NCI-H748 (cell line): Measurements from ENCODE around the gene IGSF11.

Source experiments
- DNase-seq: peaks from one replicate; lab custom pipeline; 2025; ENCODE audit not compliant: unreplicated experiment; lab: John Stamatoyannopoulos, UW

Gene IGSF11

GRCh38 chr3:118951089-118951488, 83.6 kb downstream of the IGSF11 start:
- no peak for DNase-seq

GRCh38 chr3:118949113-118949760, 85.4 kb downstream of the IGSF11 start:
- no peak for DNase-seq

GRCh38 chr3:118948146-118948545, 86.5 kb downstream of the IGSF11 start:
- DNase-seq: no peak

GRCh38 chr3:118946449-118946848, 88.2 kb downstream of the IGSF11 start:
- no peak for DNase-seq

GRCh38 chr3:118945834-118946233, 88.8 kb downstream of the IGSF11 start:
- DNase-seq: no peak

GRCh38 chr3:118943597-118943996, 91.0 kb downstream of the IGSF11 start:
- peak; percentile 10 for DNase-seq

- no peak for DNase-seq
Measured at GRCh38 chr3:118942671-118943070, 92.0 kb downstream of the IGSF11 start.

GRCh38 chr3:118942195-118942594, 92.5 kb downstream of the IGSF11 start:
- DNase-seq: no peak

GRCh38 chr3:118941236-118941635, 93.4 kb downstream of the IGSF11 start:
- no peak for DNase-seq

- DNase-seq: no peak
Measured at GRCh38 chr3:118938183-118938961, 96.3 kb downstream of the IGSF11 start.

- no peak for DNase-seq
Measured at GRCh38 chr3:118936811-118937210, 97.8 kb downstream of the IGSF11 start.

GRCh38 chr3:118932822-118933558, 101.7 kb downstream of the IGSF11 start:
- DNase-seq: no peak

- DNase-seq: no peak
Measured at GRCh38 chr3:118931996-118932395, 102.7 kb downstream of the IGSF11 start.

GRCh38 chr3:118927449-118927848, 107.2 kb downstream of the IGSF11 start:
- no peak for DNase-seq

- DNase-seq: no peak
Measured at GRCh38 chr3:118912188-118912587, 122.5 kb downstream of the IGSF11 start.

GRCh38 chr3:118910332-118910731, 124.3 kb downstream of the IGSF11 start:
- no peak for DNase-seq

- no peak for DNase-seq
Measured at GRCh38 chr3:118909763-118910162, 124.9 kb downstream of the IGSF11 start.

GRCh38 chr3:118907909-118908308, 126.7 kb downstream of the IGSF11 start:
- DNase-seq: no peak

GRCh38 chr3:118900737-118901525, 133.7 kb downstream of the IGSF11 start:
- DNase-seq: no peak

GRCh38 chr3:118890206-118890605, 144.4 kb downstream of the IGSF11 start:
- no peak for DNase-seq

- DNase-seq: no peak
Measured at GRCh38 chr3:118889691-118890090, 145.0 kb downstream of the IGSF11 start.
